ENCODE measurements around the gene MT1A. TPM values are rescaled to one million over a fixed set of nuclear protein-coding genes. Genes with fewer than 3 reads are reported as not detected.

Gene MT1A
- total RNA-seq, 1 experiment from 2014 or later, result 52.1 TPM

- no TSS peak for BruUV-seq (replicated peaks)
- Histone ChIP-seq H3K4me3 (ENCODE audit: low read depth in 2 of 2, low read length in 2 of 2) (no peak overlapping the region), H3K36me3 (ENCODE audit: control insufficient read depth, insufficient read depth, low read length) (no peaks in the 10 kb centered on the region), H3K27me3 (ENCODE audit: control insufficient read depth, insufficient read depth, low read length) (no peaks in the 10 kb centered on the region), H3K4me1 (ENCODE audit: control insufficient read depth, insufficient read depth, low read length) (peaks cover 14% of the 10 kb centered on the region; the same call in 1 of the 2 replicates), H3K27ac (ENCODE audit: low read length) (no peak overlapping the region), H3K9me3 (ENCODE audit: control insufficient read depth, insufficient read depth, low read depth, low read length) (no peaks in the 10 kb centered on the region)
- intact Hi-C loops (cut with micrococcal nuclease; ENCODE audit: unreplicated experiment) (no loop called here), in situ Hi-C loops (cut with HindIII; ENCODE audit: low pct_unique_long_range_greater_than_20kb, low sequenced_read_pairs) (no loop called here)
- DNase-seq (ENCODE audit: low read depth, low spot score), result no peak
- TF ChIP-seq CTCF (IDR thresholded peaks at IDR 0.05) (no peak), TCF7L2 (IDR thresholded peaks at IDR 0.05; ENCODE audit: low read depth, low read length) (no peak), SIN3A (IDR thresholded peaks at IDR 0.05; ENCODE audit: borderline replicate concordance, insufficient read depth, low read depth, low read length) (no peak), POLR2AphosphoS5 (IDR thresholded peaks at IDR 0.05; ENCODE audit: low read depth, low read length) (no peak)
- TF ChIP-seq, protein P1, sequence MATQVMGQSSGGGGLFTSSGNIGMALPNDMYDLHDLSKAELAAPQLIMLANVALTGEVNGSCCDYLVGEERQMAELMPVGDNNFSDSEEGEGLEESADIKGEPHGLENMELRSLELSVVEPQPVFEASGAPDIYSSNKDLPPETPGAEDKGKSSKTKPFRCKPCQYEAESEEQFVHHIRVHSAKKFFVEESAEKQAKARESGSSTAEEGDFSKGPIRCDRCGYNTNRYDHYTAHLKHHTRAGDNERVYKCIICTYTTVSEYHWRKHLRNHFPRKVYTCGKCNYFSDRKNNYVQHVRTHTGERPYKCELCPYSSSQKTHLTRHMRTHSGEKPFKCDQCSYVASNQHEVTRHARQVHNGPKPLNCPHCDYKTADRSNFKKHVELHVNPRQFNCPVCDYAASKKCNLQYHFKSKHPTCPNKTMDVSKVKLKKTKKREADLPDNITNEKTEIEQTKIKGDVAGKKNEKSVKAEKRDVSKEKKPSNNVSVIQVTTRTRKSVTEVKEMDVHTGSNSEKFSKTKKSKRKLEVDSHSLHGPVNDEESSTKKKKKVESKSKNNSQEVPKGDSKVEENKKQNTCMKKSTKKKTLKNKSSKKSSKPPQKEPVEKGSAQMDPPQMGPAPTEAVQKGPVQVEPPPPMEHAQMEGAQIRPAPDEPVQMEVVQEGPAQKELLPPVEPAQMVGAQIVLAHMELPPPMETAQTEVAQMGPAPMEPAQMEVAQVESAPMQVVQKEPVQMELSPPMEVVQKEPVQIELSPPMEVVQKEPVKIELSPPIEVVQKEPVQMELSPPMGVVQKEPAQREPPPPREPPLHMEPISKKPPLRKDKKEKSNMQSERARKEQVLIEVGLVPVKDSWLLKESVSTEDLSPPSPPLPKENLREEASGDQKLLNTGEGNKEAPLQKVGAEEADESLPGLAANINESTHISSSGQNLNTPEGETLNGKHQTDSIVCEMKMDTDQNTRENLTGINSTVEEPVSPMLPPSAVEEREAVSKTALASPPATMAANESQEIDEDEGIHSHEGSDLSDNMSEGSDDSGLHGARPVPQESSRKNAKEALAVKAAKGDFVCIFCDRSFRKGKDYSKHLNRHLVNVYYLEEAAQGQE (IDR thresholded peaks at IDR 0.05; ENCODE audit: insufficient read depth in 1 of 2, low read depth in 2 of 2, low read length in 1 of 2), result no peak
- ChIA-PET POLR2A (no interaction called here), CTCF (interaction anchor here (0.5 kb wide), 1 partner anchor 21 kb away, joined by 4 read pairs; no protein-coding TSS in a partner anchor)
- no peak for ATAC-seq
Observed at GRCh38 chr16:56636616-56637413, 1.7 kb upstream of the MT1A start.

DNA sequence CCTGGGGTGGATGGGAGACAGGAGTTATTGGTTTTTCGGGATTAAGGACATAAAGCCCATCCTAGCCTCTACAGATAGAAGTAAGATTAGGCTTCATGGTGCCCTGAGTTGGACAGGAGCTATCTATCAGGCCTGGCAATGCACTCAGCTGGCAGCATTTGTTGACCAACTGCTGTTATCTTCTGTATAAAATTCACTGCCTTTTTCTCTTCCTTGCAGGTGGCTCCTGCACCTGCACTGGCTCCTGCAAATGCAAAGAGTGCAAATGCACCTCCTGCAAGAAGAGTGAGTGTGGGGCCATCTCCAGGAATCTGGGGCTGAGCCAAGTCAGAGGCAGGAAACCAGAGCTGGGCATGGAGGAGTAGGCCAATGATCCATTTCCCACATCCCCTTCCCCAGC is 579 bp downstream of the MT1A start:
- ATAC-seq (no peak), DNase-seq (ENCODE audit: low read depth, low spot score) (no peak)
- TF ChIP-seq, protein P1 (IDR thresholded peaks at IDR 0.05; ENCODE audit: insufficient read depth in 1 of 2, low read depth in 2 of 2, low read length in 1 of 2), result no peak
- TF ChIP-seq CTCF (IDR thresholded peaks at IDR 0.05) (no peak), POLR2AphosphoS5 (IDR thresholded peaks at IDR 0.05; ENCODE audit: low read depth, low read length) (no peak)
- Histone ChIP-seq H3K27me3 (ENCODE audit: control insufficient read depth, insufficient read depth, low read length) (no peaks in the 10 kb centered on the region), H3K4me1 (ENCODE audit: control insufficient read depth, insufficient read depth, low read length) (peaks cover 23% of the 10 kb centered on the region), H3K36me3 (ENCODE audit: control insufficient read depth, insufficient read depth, low read length) (no peaks in the 10 kb centered on the region), H3K9me3 (ENCODE audit: control insufficient read depth, insufficient read depth, low read depth, low read length) (no peaks in the 10 kb centered on the region), H3K4me3 (ENCODE audit: low read depth in 2 of 2, low read length in 2 of 2) (peak overlapping the region; percentile 59 to 62; a peak in 3 of 4 replicates), H3K27ac (ENCODE audit: low read length) (peak overlapping the region; percentile 71)
- ChIA-PET CTCF (no interaction called here), POLR2A (no interaction called here)
- intact Hi-C loops (cut with micrococcal nuclease; ENCODE audit: unreplicated experiment), result no loop called here
- in situ Hi-C loops (cut with HindIII; ENCODE audit: low pct_unique_long_range_greater_than_20kb, low sequenced_read_pairs), result no loop called here
- BruUV-seq (replicated peaks), result TSS peak; percentile 84
